Measurements from ENCODE around the gene MESP1.

DNA sequence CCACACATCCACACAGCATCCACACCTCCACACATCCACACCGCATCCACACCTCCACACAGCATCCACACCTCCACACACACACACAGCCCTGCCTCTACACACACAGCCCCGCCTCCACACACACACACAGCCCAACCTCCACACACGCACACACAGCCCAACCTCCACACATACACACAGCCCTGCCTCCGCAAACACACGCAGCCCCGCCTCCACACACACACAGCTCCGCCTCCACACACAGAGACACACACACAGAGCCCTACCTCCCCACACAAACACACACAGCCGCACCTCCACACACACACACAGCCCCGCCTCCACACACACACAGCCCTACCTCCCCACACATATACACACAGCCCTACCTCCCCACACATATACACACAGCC is 4.7 kb downstream of the MESP1 start:
- no peak for TF ChIP-seq POLR2A (IDR thresholded peaks at IDR 0.05; ENCODE audit: low read depth, low read length)
- TF ChIP-seq POLR2AphosphoS5 (IDR thresholded peaks at IDR 0.05; ENCODE audit: low read depth, low read length) = no peak
